Tongue (tissue), 2 donors: ENCODE results near the gene C20orf202. TPM values are rescaled to one million over a fixed set of nuclear protein-coding genes. Genes with fewer than 3 reads are reported as not detected.
A peak's percentile ranks its signal among the peaks of the same experiment; 100 is the strongest.

Experiments used
- DNase-seq: peaks from one replicate; pipeline ENCODE4 v3.0.0-alpha.2; 2015
- total RNA-seq: library from RNA; depleted of rRNA; stranded (reverse); fragments of >200 nt; gene quantifications from one replicate; pipeline ENCODE4 v1.2.3, GENCODE V29; 2014

C20orf202 gene
- not detected for total RNA-seq

GRCh38 chr20:1202762-1203504 is at the start of gene C20orf202:
Gene C20orf202, plus strand, starts transcription at chr20:1203454. Its CDS starts 132 bp downstream, at chr20:1203586.
- no peak for DNase-seq

DNA sequence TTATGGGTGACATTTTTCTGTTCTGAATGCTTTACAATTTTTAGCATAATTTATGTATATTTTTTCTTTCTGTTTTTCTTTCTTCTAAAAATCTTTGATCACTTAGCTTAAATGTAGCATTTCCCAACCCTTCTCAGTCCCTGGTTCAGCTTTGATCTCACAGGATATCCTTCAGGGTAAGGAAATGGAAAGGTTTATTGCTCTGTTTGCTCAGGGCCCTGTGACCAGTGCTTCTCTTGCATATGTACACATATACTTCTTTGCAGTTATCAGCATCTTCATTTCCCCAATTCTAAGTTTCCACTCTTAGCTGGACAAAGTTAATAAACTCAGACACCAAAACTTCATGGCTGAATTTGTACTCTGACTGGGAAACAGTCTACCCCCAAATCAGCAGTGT is 49.0 kb upstream of the C20orf202 start:
- DNase-seq, result no peak

GRCh38 chr20:1154691-1155090 is 48.6 kb upstream of the C20orf202 start:
- no peak for DNase-seq

GRCh38 chr20:1155342-1155741 is 47.9 kb upstream of the C20orf202 start:
- no peak for DNase-seq

DNA sequence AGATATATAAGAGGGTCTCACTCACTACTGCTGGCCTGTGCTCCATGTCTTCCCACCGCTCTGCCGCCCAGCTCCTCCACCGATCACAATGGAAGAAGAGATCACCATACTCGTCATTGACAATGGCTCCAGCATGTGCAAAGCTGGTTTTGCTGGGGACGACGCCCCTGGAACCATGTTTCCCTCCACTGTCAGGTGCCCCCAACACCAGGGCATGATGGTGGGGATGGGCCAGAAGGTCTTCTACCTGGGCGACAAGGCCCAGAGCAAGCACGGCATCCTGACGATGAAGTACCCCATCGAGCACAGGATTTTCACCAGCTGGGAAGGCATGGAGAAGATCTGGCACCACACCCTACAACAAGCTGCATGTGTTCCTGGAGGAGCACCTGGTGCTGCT is 42.8 kb upstream of the C20orf202 start:
- no peak for DNase-seq

DNA sequence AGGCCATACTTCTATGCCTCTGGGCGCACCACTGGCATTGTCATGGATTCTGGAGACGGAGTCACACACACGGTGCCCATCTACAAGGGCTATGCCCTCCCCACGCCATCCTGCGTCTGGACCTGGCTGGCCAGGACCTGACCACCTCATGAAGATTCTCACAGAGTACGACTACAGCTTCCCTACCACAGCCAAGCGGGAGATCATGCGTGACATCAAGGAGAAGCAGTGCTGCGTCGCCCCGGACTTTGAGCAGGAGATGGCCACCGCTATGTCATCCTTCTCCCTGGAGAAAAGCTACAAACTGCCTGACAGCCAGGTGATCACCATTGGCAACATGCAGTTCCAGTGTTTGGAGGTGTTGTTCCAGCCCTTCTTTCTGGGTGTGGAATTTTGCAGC is 42.3 kb upstream of the C20orf202 start:
- DNase-seq, result no peak

GRCh38 chr20:1163105-1163504 is 40.1 kb upstream of the C20orf202 start:
- DNase-seq, result no peak

DNA sequence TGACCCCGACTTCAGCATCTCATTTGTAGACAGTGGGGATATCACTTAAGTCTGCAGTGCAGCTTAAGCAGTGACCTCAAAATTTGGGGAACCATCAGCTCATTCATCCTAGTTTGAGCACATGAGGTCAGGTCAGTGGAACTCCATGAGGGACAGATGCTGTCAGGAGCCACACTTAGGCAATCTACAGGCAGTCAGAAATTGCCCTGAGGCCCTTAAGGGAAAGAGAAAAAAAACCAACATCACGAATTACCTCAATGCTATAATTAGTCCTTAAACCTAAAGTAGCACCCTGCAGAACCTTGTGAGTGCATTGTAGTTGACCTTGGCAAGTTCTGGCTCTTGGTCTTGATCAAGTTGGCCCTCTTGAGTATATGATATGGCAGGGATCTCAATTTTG is 39.6 kb upstream of the C20orf202 start:
- no peak for DNase-seq

DNA sequence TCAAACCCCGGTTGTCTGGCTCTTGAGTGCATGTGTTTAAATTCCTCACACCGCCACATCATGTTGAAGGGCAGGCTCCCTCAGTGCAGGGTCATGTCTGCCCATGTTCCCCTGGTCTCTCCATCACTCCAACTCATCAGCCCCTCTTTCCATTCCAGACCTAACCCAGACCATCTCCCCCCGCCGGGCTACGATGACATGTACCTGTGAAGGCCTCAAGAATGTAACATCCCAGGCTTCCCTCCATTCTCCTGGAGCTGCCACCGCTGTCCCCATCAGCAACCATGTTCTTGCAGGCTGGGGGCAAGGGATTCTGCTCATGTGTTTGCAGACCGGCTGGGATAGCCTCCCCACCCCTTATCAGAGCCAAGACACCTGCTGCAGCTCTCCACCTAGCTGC is 38.4 kb upstream of the C20orf202 start:
- no peak for DNase-seq

GRCh38 chr20:1165521-1165920 is 37.7 kb upstream of the C20orf202 start:
- no peak for DNase-seq

DNA sequence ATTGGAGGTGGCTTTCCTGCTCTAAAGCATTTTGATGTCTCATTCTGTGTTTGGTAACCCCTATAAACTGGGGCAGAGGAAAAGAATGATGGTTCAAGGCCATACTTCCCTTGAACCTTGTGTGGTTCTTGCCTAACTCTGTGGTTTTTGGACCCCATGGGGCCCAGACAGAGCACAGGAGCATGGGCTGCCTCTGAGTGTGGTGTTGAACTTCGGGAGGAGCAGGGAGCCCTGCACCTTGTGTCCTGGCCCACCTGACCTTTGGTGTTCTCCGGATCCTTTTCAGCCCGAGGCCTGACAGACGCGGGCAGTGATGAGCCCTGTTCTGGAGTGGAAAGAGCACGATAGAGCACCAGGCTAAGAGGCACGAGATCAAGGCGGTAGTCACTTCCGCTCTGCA is 37.3 kb upstream of the C20orf202 start:
- DNase-seq, result no peak

GRCh38 chr20:1166948-1167720 is 36.1 kb upstream of the C20orf202 start:
- DNase-seq, result no peak

GRCh38 chr20:1169224-1169623 is 34.0 kb upstream of the C20orf202 start:
- DNase-seq, result no peak

DNA sequence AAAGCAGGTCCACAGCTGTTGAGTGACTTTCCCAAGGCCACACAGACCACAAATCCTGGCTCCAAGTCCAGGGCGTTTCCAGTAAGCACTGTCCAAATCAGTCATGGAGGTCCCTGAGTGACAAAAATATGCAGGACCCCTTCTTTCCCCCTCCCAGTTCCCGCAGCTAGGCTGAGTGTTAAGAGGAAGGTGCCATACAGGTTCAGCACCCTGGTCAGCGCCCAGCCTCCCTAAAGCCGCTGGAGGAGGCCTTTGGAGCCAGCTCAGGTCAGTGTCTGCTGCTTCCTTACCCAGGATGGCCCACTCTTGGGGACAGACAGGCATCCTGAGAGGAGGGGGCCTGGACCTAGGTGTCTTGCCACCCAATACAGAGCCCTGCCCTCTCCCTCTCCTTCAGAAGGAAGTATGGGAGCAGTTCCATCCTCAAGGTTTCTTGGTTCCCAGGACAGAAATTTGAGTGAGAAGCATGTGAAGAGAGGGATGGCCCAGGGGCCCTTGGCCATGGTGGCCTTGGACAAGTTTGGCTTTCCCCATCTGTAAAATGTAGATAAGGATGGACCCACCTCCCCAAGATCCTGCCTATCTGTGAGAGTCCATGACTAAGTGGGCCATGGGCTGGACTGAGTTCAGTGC is 31.7 kb upstream of the C20orf202 start:
- peak; percentile 68 for DNase-seq

- no peak for DNase-seq
Observed at GRCh38 chr20:1173698-1174097, 29.6 kb upstream of the C20orf202 start.

- no peak for DNase-seq
Observed at GRCh38 chr20:1174787-1175186, 28.5 kb upstream of the C20orf202 start.

GRCh38 chr20:1177680-1178079 is 25.6 kb upstream of the C20orf202 start:
- DNase-seq, result no peak

- DNase-seq, result no peak
Observed at GRCh38 chr20:1178103-1178502, 25.2 kb upstream of the C20orf202 start.

DNA sequence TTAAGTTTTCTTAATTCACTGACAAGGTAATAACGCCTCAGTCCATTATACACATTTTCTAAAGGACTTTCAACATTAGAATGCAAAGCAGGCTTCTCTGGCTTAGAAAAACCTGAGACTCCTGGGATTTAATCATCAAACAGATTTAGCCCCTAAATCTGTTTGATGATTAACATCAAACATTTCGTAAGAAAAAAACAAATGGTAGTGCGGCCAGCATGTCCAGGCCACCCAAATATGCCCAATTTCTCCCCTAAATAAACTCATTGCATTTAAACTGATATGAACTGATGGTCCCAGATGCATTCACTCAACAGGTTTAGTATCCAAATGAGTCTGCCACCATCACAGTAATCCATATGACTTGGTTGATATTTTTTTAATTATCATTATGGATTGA is 24.6 kb upstream of the C20orf202 start:
- DNase-seq, result no peak

DNA sequence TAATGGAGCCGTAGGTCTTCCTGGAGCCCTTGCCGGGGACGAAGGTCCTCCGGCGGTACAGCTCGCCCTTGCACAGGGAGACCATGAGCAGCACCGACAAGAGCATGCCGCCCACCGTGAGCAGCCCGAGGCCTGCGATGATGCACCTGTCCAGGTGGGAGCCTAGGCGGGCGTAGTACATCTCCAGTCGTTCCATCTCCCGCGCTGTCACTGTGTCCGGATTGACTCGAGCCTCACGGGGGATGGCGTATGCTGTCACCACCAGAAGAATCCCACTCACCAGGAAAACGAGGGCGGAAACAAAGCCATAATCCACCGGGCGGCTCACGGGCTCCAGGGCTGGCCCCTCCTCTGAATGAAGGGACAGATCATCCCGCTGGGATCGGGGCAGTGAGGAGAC is 22.3 kb upstream of the C20orf202 start:
- no peak for DNase-seq

DNA sequence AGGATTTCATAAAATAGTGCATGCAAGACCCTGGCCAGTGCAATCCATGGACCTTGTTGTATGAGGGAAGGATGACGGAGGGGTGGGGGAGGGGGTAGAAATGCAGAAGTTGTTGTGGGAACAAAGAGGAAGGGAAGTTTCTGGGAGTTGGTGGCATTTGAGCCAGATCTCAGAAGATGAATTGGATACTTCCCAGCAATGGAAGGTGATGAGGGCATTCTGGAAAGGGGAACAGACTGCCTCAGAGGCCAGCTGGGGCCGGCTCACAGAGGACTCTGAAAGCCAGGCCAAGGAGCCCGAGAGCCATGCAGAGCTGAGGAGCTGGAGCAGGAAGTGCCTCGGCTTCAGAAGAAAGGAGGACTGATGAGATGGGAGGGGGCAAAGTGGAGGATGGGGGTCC is 21.1 kb upstream of the C20orf202 start:
- DNase-seq, result no peak

- no peak for DNase-seq
Observed at GRCh38 chr20:1183153-1183552, 20.1 kb upstream of the C20orf202 start.

GRCh38 chr20:1184260-1184637 is 19.0 kb upstream of the C20orf202 start:
- no peak for DNase-seq
